ENCODE measurements around the gene MLH1.

The MLH1 gene

GRCh38 chr3:37099469-37099868 is 106.2 kb downstream of the MLH1 start:
- no peaks in the 10 kb centered on the region for H3K27me3 ChIP-seq (ENCODE audit: control insufficient read depth in 1 of 2, insufficient read depth in 2 of 2, low read length in 2 of 2)
- no peak overlapping the region for H3K4me3 ChIP-seq (ENCODE audit: low read depth in 1 of 2, low read length in 2 of 2)
- no peaks in the 10 kb centered on the region for H3K9me3 ChIP-seq (ENCODE audit: control insufficient read depth in 1 of 2, low read length in 2 of 2)
- no peak overlapping the region for H3K9ac ChIP-seq (ENCODE audit: low read depth in 1 of 2, low read length in 2 of 2)
- peaks cover 0 to 5% of the 10 kb centered on the region in 2 donors for H3K4me1 ChIP-seq (ENCODE audit: control insufficient read depth in 1 of 2, insufficient read depth in 2 of 2, low read length in 2 of 2)
- no peak overlapping the region for H3K27ac ChIP-seq (ENCODE audit: low read depth, low read length)
- peaks cover 8% of the 10 kb centered on the region in 2 donors for H3K36me3 ChIP-seq (ENCODE audit: control insufficient read depth in 1 of 2, insufficient read depth in 2 of 2, low read length in 2 of 2)

- no peaks in the 10 kb centered on the region for H3K27me3 ChIP-seq (ENCODE audit: control insufficient read depth in 1 of 2, insufficient read depth in 2 of 2, low read length in 2 of 2)
- H3K4me3 ChIP-seq (ENCODE audit: low read depth in 1 of 2, low read length in 2 of 2): no peak overlapping the region
- H3K9ac ChIP-seq (ENCODE audit: low read depth in 1 of 2, low read length in 2 of 2): no peak overlapping the region
- H3K9me3 ChIP-seq (ENCODE audit: control insufficient read depth in 1 of 2, low read length in 2 of 2): no peaks in the 10 kb centered on the region
- H3K36me3 ChIP-seq (ENCODE audit: control insufficient read depth in 1 of 2, insufficient read depth in 2 of 2, low read length in 2 of 2): peaks cover 0 to 7% of the 10 kb centered on the region in 2 donors
- H3K27ac ChIP-seq (ENCODE audit: low read depth, low read length): no peak overlapping the region
- peaks cover 0 to 5% of the 10 kb centered on the region in 2 donors for H3K4me1 ChIP-seq (ENCODE audit: control insufficient read depth in 1 of 2, insufficient read depth in 2 of 2, low read length in 2 of 2)
Measured at GRCh38 chr3:37100411-37100810, 107.1 kb downstream of the MLH1 start.
